Measurements from ENCODE around the gene UNC5C.
"Not testable (repeated sequence)": the region's sequence is repeated elsewhere in the genome, so short reads cannot be mapped to it uniquely, and the experiment has no call there.

Gene UNC5C

DNA sequence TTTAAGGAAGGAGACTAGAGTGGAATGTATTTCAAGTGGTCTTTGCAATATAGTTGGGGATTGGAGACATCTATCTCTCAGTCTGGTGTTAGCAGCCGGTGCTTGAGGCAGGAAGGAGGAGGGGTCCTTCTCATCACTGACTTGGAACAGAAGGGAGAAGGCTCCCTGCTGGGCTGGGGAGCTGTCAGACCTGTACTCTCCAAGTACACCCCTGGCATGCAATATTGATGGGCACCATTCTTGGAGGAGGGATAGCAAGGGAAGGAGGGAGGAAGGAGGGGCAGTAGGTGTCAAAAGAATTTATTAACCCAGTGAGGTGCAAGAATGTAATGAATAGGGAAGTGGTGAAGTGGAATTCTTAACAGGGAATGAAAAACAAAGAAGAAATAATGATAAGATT lies 338.8 kb downstream of the UNC5C start:
- DNase-seq = no peak

DNA sequence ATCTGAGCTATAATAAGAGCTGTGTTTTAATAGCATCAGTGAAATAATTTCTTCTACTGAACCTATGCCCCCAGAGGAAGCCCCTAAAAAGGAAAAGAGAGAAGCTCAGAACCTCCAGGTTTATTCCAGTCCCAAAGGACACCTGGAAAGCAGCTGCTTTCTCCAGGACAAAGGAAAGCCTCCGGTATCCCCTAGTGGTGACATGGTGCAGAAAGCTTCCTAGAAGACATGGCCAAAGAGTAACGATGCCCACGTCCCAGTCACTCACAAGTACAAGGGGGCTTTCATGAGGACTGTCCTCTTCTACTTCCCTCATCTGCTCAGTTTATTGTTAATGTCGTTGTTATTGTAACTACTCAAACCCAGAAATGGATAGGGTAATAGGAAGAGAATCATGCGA lies 343.9 kb downstream of the UNC5C start:
- DNase-seq = no peak

DNA sequence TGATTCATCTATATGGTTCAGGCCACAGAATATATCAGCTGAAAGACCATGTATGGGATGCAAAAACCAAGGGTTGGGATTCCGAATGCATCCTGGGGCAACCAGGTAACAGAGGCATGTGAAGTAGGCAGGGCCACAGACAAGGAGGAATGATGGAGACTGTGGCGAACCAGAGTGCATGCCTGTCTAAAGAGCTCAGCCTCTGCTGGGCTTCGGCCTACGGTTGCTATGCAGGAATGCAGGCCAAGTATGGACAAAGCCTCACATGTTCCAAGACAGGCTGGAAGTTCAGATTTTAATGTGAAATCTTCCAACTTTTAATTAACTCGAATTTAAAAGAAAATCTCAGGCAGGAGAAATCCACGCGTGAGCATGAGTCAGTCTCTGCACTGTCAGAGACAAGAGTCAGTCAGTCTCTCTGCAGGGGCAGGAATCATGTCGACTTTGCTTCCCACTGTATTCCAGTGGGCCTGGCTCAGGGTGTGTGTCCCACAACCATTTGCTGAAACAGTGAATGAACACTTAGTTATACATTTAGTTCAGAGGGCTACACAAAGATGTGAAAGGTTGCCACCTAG lies 344.4 kb downstream of the UNC5C start:
- DNase-seq = no peak

DNA sequence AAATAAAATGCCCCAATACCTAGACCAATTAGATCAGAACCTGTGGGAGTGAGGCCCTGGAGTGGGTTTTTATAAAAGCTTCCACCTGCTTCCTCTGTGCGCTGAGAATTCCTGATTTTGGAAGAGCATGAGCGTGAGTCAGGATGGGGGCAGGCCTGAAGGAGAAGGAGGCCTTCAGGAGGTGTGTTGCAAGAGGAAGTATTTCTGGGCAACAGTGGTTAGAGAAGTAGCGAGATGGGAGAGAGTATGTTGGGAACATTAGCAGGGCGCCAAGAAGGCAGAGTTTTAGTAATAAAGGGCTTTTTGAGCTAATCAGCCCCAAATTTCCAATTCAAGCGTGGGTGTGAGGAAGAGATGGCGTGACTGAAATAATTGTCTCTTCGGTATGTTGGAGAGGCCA lies 349.8 kb downstream of the UNC5C start:
- DNase-seq = no peak

DNA sequence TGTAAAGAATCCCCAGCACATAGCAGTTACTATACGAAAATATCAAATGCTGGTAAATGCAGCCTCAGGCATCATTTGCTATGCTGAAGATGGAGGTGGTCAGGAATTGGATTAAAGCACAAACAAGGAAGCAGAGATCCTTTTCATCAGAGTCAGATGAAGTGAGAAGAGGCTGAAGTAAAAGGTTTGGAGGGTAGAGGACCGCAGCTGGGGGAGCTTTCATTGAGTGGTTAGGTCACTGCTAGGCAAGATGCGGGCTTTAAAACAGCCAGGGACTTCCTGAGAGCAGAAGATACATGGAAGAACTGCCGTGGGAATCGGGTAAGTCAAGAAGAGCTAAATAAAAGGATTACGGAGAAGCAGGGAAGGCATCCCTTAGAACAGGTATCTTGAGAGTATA lies 351.4 kb downstream of the UNC5C start:
- DNase-seq = no peak

DNA sequence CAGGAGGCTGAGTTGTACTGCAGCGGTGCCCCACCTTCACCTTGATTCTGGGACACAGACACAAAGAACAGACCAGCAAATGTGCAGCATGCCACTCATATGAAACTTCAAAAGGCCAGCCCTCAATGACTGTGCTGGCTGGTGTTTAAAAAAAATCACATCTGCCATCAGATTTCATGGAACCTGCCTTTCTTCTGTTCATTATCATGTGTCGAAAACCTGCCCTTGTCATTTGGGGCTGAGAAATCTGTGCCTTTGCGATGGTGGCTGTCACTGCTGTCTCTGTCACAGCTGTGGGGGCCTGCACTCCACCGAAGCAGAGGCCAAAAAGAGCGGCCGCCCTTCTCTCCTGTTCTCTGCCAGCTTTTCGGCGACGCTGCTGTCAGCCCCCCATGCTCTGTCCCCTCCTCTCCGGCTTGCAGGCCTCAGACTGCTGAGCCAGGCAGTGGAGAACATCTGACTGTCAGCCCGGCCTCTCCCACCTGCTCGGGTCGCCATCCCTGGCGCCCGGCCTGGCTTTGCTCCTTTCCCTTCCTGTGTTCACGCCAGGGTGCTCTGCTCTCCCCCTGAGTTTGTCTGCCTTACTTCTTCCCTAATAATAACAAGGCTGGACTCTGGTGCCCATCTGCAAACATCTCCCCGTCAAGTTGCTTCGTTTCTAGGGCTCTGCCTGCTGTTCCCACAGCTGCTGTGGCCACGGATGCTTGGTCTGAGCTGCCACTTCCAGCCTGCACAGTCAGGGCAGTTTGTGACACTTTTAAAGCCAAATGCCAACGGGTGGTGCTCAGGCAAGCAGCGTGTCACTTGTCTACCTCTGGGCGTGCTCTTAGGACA lies 355.2 kb downstream of the UNC5C start:
- DNase-seq = no peak

DNA sequence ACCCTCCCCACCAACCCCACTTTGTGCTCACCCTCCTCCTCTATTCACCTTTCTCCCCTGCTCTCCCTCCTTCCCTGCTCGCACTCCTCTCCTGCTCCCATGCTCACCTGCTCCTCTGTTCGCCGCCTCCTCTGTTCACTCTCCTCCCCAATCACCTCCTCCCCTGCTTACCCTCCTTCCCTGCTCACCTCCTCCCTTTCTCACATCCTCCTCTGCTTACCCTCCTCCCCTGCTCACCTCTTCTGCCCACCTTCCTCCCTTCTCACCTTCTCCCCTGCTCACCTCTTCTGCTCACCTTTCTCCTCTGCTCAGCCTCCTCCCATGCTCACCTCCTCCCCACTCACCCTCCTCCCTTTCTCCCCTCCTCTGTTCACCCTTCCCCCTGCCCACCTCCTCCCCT lies 357.2 kb downstream of the UNC5C start:
- DNase-seq = no peak

DNA sequence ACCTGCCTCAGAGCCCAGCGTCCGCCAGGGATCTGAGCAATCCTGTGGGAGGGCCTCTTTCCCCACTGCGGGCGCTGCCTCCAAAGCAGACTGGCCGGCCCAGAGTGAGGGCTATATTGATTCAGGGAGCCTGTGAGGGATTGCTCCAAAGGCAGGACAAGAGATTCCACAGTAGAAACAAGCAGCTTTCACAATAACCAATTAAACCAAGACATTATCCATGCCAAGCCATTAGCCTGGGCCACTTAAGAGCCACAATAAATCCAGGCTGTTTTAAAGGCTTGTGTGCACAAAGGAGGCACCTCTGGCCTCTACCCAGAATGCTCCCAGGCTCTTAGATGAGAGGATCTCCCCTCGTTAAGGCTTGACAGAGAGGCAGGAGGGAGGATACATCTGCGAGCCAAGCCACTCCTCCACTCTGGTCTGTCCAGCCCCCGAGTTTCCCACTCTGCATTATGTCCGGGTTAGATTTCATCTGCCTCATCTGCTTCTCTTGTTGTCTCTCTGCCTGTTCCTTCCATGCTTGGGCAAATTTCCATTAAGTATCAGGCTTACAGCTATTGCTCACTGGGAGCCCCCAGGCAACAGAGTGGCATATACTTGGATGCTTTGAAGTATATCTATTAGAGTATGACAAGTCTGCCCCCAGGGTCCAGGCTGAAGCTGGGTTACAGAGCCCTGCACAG lies 357.9 kb downstream of the UNC5C start:
- DNase-seq = no peak

DNA sequence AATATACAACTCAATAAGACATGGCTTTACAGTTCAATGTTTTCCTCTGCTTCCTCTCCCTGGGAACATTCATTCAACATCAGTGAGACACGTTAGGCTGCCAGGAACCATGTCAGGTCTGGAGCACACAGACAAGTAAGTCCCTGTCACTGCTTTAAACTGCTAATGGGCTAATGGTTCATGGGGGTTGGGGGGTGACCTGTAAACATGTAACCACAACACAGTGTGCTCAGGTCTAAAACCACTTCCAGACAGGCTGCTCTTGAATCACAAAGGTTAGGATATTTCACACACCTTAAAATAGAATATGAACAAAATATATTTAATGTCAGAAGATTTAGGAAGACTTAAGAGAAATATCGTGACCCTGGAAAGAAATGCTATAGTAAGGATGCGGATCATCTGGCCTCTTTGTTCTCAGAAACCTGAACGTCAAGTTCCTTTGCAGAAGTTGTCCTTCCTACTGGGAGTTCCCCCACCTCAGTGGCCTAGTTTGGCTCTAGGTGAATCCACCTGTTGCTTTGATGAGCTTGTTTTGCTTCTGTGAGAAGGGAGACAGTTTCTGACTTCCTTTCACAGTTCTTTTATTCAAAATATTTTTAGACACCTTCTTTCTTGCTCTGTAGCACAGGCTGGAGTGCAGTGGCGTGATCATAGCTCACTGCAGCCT lies 359.9 kb downstream of the UNC5C start:
- DNase-seq = no peak

DNA sequence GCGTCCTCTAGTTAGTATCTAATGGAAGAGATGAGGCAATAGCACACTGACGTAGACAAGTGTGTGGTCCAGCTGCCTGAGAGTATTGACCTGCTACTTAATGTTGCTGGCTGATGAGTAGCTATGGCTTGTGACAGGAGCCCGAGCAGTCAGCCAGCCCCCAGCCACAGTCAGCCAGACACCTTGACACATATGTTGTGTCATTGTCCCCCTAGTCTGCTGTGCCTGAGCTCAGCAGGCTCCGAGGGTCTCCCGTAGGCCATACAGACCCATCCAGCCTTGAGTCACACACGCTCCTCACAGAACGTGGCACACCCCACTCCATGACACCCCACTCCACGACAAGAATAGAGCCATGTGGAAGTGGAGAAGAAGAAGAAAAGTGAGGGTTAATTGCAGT lies 362.1 kb downstream of the UNC5C start:
- DNase-seq = no peak

DNA sequence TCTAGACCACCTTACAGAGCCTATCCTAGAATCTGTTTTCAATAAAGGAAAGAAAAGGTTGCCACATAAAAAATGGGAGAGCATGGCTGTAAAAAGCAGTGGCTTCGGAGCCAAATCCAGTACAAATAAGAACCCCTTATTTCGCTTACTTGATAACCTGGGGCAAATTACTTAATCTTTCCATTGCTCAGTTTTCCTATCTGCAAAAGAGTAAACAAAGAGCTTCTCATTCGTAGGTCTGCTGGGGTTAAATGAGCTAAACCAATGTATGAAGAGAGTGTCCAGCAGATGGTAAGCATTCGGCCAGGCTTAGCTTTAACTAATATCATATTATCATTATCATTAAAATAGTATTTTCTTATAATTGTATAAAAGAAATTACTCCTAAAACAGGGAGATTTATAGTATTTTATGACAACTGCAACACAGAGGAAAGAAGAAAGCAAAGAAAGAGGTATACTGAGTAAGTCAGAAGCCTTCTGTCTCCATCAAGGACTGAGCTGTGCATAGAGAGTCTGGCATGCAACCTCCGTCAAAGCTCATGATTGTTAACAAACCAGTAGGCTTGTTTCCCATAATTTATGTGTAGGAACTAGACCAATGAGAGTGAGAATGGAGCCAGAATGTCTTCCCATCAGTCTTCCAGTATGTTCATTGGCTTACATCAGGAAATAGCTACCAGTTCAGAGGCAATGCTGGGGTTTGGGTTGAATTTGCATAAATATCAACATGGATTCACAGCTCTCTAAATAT lies 364.9 kb downstream of the UNC5C start:
- no peak for DNase-seq

DNA sequence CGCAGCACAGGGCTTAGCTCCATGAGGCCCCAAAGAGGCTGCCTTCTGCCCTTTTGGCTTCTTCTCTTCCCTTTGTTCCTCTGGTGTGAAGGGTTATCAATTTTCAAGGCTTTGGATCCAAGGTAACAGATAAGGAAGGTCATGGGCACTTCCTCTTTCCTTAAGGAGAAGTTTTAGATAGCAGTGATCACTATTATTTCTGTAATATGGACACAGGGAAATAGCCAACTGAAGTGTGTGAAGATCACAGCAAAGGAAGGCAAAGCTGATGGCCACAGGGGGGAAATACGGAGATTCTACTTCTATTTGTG lies 366.8 kb downstream of the UNC5C start:
- no peak for DNase-seq

DNA sequence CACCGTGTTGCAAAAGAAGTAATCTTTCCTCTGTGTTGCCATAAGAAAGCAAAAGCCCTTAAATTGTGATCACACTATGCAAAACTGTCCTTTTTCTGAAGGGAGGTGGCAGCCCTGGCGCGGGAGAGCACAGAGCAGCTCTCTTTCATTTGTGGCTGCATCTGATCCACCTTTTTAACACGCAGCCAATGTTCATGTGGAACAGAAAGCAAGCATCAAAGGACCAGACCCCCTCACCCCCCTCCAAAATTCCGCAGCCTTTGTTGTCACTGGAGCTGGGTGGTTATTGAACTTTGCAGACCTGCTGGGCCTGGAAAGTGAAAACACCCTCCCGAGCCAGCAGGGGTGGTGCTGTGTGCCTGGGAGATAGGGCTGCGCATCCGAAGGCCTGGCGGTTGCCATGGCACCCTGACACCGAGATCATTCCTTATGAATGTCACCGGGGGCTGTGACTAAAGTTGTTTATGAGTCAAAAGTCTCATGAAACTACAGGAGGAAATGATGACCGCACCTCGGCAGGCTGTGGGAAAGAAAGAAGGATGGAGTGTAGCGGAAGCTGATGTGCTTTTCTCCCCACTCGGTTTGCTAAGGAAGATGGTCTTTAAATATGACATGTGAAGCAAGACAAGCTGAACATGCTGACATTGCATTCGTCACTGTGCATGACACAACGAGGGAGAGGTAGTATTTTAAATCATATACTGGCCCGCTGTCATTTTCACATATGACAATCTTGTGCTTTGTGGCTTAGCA lies 367.4 kb downstream of the UNC5C start:
- no peak for DNase-seq

DNA sequence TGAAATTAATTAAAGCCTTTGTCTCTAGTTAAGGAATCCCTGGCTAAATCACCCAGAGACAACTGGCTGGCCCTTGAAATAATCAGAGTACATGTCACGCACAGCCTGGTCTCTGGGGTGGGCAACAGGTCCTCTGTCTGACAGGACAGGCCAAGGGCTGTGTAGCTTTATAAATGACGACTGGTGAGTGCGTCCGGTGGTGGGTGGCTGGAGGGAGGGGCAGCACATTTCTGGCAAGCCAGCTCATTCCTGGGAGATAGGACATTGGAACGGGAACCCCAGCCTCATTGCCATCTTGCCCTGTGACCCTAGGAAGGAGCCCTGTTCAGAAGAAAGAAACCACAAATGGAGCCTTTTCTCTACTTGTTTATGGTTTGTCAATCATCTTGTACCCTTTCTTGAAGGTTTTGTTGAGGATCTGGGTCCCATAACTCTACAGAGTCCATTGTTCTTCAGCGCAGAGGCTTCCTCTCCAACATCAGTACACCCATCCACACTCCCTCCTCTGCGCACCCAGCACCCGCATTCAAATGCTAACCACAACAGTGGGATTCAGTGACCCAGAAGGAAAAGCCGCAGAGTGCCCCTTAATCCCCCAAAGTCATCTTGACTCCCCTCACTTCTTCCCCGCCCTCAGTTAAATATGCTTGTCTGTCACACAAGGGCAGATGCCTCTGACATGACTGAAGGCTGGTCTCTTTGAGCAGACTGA lies 368.1 kb downstream of the UNC5C start:
- DNase-seq = no peak

DNA sequence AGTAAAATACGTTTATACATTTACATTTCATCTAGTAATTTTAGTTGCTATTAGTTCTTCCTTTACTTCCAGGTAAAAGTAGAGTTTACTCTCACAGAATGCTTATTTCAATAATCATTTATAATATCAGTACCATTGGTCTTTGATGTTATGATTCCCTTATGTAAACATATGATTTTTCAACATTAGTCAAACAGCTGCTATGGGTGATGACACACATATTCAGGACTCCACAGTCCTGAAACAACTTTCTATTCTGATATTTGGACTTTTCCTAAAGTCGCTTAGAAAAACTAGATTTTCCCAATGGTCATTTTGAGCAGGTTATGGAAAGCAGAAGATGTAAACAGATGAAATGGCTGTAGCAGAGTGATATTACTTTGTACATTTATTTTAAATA lies 369.8 kb downstream of the UNC5C start:
- no peak for DNase-seq

DNA sequence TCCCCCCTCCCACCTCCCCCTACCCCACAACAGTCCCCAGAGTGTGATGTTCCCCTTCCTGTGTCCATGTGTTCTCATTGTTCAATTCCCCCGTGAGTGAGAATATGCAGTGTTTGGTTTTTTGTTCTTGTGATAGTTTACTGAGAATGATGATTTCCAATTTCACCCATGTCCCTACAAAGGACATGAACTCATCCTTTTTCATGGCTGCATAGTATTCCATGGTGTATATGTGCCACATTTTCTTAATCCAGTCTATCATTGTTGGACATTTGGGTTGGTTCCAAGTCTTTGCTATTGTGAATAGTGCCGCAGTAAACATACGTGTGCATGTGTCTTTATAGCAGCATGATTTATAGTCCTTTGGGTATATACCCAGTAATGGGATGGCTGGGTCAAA lies 377.4 kb downstream of the UNC5C start:
- not testable (repeated sequence) for DNase-seq

DNA sequence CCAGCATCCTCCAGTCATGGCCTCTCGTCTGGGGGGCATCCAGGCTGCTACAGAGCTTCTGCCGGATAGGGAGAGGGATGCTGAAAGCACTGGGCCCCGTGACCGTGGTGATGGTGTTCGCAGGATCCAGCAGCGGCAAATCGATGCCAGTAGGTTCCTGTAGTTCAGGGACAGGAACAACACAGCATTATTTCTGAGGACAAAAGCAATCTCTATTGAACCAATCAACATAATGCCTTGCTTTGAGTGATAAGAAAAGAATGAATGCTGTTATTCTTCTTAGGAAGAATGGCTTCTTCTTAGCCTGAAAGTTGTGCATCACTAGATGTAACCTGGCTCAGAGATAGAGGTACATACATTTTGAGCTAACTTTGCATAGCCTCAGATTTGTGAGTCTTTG lies 378.6 kb downstream of the UNC5C start:
- DNase-seq = no peak

DNA sequence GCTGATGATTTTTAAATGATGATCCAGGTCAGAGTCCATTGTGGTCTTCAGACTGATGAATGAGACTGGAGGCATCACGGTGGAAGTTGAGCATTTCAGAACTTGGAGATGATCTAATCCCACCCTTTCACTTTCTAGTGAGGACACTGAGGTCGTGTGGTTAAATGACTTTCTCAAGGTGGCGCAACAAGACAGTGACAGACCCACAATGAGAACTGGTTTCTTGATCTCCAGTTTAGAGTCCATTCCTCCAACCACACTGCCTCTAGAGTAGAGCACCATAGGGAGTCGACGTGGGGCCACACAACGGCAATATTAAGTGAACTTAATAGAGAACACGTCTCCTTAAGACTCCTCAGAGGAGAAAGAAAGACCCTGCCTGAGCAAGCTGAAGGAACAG lies 381.0 kb downstream of the UNC5C start:
- DNase-seq = no peak

DNA sequence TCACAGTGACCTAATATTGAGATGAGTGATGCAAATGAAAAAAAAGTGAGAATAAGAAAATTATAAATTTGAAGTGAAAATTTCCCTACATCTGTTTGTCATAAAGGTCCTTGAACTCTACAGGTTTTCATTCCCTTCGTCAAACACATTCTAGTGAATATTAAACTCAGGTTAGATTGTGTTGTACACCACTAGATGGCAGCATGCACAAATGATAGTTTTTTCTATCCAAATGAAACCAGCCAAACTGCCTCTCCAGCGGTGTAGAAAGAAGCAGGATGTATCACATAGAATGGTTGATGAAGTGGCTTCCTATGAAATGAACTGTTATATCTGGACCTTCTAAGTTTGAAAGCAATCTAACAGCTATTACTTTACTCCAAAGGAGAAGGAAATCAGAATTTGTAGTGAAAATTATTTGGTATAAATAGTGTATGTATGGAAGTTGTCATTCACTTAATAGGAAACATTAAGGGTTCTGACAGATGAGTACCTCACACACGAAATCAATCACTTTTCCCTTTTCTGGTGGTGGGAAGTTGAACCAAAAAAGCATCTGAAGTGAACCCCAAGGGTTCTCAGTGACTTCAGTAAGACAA lies 382.7 kb downstream of the UNC5C start:
- peak; percentile 61 for DNase-seq

DNA sequence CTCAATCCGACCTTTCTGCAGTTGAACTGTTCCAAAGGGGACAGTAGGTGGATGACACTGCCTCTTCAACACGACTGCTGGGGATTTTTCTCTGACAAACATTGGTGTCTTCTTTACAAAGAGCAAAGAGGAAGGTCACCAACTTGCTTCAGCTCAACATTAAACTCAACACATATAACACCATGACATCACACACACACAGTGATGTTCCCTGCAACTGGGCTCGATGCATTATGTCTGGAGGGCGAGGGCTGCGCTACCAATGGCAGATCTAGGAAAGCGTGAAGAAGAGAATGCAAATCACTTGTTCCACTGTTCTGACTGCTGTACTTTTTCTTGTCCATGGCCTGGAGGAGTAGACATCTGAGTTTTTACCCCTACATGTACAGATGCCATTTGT lies 385.9 kb downstream of the UNC5C start:
- DNase-seq = no peak

DNA sequence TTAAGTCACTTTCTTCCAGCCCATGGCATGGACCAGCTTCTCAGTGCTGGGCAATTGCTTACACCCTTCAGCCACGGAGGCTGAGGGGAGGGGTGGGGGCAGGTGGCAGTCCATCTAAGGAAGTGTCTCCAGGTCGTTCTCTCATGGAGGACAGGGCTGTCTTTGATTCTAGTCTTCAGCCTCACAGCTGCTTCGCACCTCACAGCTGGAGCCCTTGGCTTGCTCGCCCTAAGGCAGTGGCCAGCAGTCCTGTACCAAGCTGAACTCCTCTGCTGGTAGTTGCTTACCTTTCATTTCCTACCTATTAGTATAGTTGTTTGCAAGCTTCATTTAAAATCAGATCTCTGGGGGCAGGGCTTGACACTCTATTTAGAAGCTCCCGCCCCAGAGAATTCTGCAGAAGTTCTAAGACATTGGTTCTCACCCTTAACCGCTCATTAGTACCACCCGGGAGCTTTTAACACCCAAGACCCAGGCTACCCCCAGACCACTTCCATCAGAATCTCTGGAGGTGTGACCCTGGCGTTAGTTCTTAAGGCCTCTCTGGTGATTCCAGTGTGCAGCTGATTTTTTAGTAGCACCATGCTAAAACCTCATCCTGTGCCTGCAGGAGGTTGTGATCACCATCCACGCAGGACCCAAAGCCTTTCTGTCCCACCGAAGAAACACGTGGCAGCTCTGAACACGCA lies 386.8 kb downstream of the UNC5C start:
- no peak for DNase-seq
